ENCODE data around the gene CERS6.

DNA sequence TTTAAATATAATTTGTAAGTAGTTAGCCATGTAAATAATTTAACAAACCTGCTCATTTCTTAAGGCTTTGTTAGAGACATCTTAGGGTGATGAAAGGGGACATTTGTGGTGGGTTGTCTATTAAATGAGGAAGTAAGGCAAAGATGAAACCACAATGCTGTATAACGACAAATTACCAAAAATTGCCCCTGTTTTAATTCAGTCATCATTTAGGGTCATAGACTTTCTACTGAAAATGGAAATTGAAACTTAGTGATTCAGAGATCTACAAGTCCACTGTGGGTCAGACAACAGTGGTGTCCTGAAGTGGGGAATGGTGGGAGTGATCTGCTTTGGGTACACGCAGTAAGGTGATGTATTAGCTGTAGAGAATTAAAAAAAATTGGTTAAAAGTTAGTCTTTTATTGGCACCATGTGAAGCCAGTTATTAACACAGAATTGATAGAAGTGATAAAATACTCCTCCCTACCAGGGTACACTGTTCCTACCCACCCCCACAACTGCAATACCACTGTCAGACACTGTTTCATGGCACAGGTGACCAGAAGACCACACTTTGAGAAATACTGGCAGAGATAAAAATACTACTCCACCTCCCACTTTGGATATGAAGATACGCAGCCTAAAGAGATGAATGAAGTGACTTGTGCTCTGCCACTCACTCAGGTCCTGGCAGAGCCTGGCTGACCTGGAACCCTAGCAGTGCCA is 13.4 kb downstream of the CERS6 start:
- no peak for TF ChIP-seq POLR2AphosphoS5 (IDR thresholded peaks at IDR 0.05; ENCODE audit: borderline replicate concordance, low read depth, low read length)
- no peak for TF ChIP-seq EZH2 (IDR thresholded peaks at IDR 0.05)
- TF ChIP-seq FOXP2 (optimal IDR thresholded peaks at IDR 0.05; ENCODE audit: control extremely low read depth, extremely low read length, insufficient read depth): no peak

Measured in SK-N-MC (cell line).